Measurements from ENCODE around the gene SYNDIG1. TPM values are rescaled to one million over a fixed set of nuclear protein-coding genes. Genes with fewer than 3 reads are reported as not detected.

Gene SYNDIG1
- polyA plus RNA-seq, 1 of the 3 experiments (the other 2 are of a cell fraction): not detected

DNA sequence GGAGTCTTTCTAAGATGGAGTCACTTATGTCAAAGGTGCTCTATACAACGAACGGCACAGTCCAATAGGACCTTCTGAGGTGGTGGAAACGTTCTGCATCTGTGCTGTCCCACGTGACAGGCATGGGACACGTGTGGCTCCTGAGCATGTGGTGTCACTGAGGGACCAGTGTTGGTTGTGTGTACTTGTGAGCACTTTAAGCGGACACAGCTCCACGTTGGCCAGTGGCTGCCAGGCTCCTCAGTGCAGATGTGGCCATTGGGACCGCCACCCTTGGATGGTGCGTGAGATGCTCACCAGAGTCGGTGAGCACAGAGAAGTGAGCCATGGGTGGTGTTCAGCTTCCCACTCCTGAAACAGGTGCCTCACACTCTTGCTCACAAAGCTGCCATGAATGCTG lies 110.0 kb downstream of the SYNDIG1 start:
- TF ChIP-seq RXRA (IDR thresholded peaks at IDR 0.05; ENCODE audit: borderline replicate concordance, low read depth): no peak
- TF ChIP-seq RFX5 (IDR thresholded peaks at IDR 0.05; ENCODE audit: low read length): no peak
- TF ChIP-seq CHD2 (IDR thresholded peaks at IDR 0.05; ENCODE audit: low read length, partially characterized antibody): no peak
- no peak for TF ChIP-seq RCOR1 (IDR thresholded peaks at IDR 0.05; ENCODE audit: low read length)
- no peak for TF ChIP-seq NRF1 (IDR thresholded peaks at IDR 0.05; ENCODE audit: low read depth, low read length)
- TF ChIP-seq, protein P1, sequence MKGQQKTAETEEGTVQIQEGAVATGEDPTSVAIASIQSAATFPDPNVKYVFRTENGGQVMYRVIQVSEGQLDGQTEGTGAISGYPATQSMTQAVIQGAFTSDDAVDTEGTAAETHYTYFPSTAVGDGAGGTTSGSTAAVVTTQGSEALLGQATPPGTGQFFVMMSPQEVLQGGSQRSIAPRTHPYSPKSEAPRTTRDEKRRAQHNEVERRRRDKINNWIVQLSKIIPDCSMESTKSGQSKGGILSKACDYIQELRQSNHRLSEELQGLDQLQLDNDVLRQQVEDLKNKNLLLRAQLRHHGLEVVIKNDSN (IDR thresholded peaks at IDR 0.05; ENCODE audit: borderline replicate concordance, low read depth): no peak
- TF ChIP-seq, protein P2, sequence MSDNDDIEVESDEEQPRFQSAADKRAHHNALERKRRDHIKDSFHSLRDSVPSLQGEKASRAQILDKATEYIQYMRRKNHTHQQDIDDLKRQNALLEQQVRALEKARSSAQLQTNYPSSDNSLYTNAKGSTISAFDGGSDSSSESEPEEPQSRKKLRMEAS (IDR thresholded peaks at IDR 0.05; ENCODE audit: low read depth): no peak
- TF ChIP-seq MXI1 (IDR thresholded peaks at IDR 0.05; ENCODE audit: low read depth, low read length): no peak
- TF ChIP-seq, protein P3, sequence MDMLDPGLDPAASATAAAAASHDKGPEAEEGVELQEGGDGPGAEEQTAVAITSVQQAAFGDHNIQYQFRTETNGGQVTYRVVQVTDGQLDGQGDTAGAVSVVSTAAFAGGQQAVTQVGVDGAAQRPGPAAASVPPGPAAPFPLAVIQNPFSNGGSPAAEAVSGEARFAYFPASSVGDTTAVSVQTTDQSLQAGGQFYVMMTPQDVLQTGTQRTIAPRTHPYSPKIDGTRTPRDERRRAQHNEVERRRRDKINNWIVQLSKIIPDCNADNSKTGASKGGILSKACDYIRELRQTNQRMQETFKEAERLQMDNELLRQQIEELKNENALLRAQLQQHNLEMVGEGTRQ (IDR thresholded peaks at IDR 0.05; ENCODE audit: borderline replicate concordance, low read depth, low read length): no peak
- no peak for TF ChIP-seq SIN3A (IDR thresholded peaks at IDR 0.05; ENCODE audit: borderline replicate concordance, low read depth, low read length)
- TF ChIP-seq RAD21 (IDR thresholded peaks at IDR 0.05; ENCODE audit: low read length): no peak
- TF ChIP-seq, protein P4, sequence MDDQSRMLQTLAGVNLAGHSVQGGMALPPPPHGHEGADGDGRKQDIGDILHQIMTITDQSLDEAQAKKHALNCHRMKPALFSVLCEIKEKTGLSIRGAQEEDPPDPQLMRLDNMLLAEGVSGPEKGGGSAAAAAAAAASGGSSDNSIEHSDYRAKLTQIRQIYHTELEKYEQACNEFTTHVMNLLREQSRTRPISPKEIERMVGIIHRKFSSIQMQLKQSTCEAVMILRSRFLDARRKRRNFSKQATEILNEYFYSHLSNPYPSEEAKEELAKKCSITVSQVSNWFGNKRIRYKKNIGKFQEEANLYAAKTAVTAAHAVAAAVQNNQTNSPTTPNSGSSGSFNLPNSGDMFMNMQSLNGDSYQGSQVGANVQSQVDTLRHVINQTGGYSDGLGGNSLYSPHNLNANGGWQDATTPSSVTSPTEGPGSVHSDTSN (IDR thresholded peaks at IDR 0.05): no peak
- TF ChIP-seq, protein P5, sequence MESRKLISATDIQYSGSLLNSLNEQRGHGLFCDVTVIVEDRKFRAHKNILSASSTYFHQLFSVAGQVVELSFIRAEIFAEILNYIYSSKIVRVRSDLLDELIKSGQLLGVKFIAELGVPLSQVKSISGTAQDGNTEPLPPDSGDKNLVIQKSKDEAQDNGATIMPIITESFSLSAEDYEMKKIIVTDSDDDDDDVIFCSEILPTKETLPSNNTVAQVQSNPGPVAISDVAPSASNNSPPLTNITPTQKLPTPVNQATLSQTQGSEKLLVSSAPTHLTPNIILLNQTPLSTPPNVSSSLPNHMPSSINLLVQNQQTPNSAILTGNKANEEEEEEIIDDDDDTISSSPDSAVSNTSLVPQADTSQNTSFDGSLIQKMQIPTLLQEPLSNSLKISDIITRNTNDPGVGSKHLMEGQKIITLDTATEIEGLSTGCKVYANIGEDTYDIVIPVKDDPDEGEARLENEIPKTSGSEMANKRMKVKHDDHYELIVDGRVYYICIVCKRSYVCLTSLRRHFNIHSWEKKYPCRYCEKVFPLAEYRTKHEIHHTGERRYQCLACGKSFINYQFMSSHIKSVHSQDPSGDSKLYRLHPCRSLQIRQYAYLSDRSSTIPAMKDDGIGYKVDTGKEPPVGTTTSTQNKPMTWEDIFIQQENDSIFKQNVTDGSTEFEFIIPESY (IDR thresholded peaks at IDR 0.05; ENCODE audit: borderline replicate concordance, low read depth): no peak
- no peak for TF ChIP-seq EZH2phosphoT487 (IDR thresholded peaks at IDR 0.05; ENCODE audit: borderline replicate concordance, low read depth)
- H3F3A ChIP-seq (replicated peaks; ENCODE audit: insufficient read depth): no peaks in the 10 kb centered on the region
- no peak overlapping the region for H3K27ac ChIP-seq (ENCODE audit: low read depth in 2 of 2, low read length in 1 of 2)
- H3K4me2 ChIP-seq: no peak overlapping the region
- CTCF ChIA-PET: no interaction called here
- no peak overlapping the region for H2AFZ ChIP-seq (ENCODE audit: low read depth)
- no peaks in the 10 kb centered on the region for H3K36me3 ChIP-seq (replicated peaks in 1 of 2; ENCODE audit: control insufficient read depth in 1 of 2, insufficient read depth in 2 of 2, low read length in 1 of 2)
- H3K79me2 ChIP-seq (ENCODE audit: insufficient read depth): no peaks in the 10 kb centered on the region
- whole genome bisulfite sequencing (ENCODE audit: low lambda C conversion rate): 39% methylated on average over 7 of the region's 10 CpGs
- H4K20me1 ChIP-seq (ENCODE audit: insufficient read depth): no peaks in the 10 kb centered on the region
- no peak overlapping the region for H3K4me3 ChIP-seq (ENCODE audit: low read depth in 2 of 2, low read length in 1 of 2)
- H3K9me3 ChIP-seq: no peaks in the 10 kb centered on the region
- POLR2A ChIA-PET: no interaction called here
- no peaks in the 10 kb centered on the region for H3K4me1 ChIP-seq (ENCODE audit: control insufficient read depth in 1 of 2, insufficient read depth in 2 of 2, low read depth in 1 of 2, low read length in 1 of 2)
- H3K27me3 ChIP-seq (ENCODE audit: insufficient read depth): no peaks in the 10 kb centered on the region
- DNase-seq: no peak
- no peak overlapping the region for H3K9ac ChIP-seq
- no peaks in the 10 kb centered on the region for H3K9me2 ChIP-seq

Data from SK-N-SH (cell line).